Measurements from ENCODE around the gene TEX101. TPM values are rescaled to one million over a fixed set of nuclear protein-coding genes. Genes with fewer than 3 reads are reported as not detected.
"Not testable (repeated sequence)": the region's sequence is repeated elsewhere in the genome, so short reads cannot be mapped to it uniquely, and the experiment has no call there.

The TEX101 gene
- total RNA-seq, 1 experiment from 2014 or later, result not detected

DNA sequence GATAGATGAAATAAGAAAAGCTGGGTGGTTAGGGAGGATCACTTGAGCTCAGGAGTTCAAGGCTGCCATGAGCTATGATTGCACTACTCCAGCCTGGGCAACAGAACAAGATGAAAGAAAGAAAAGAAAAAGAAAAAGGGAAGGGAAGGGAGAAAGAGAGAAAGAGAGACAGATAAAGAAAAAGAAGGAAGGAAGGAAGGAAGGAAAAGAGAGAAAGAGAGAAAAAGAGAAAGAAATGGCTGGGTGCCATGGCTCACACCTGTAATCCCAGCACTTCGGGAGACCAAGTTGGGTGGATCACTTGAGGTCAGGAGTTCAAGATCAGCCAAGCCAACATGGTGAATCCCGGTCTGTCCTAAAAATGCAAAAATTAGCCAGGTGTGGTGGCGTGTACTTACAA, 21.1 kb downstream of the TEX101 start:
- no peak for TF ChIP-seq CTCF (conservative IDR thresholded peaks at IDR 0.05)
- H3K27ac ChIP-seq (ENCODE audit: insufficient read length, low read depth, low read length), result no peak overlapping the region
- no peak overlapping the region for H4K91ac ChIP-seq (ENCODE audit: insufficient read length, low read depth, low read length)
- no peak overlapping the region for H2BK15ac ChIP-seq (ENCODE audit: low read depth, low read length)
- Mint-ChIP-seq H3K9me3 (peaks cover 0 to 17% of the 10 kb centered on the region in 2 experiments), H3K27me3 (ENCODE audit: low read depth) (peaks cover 8% of the 10 kb centered on the region), H3K4me1 (no peaks in the 10 kb centered on the region), H3K4me3 (no peak overlapping the region), H3K27ac (no peak overlapping the region), H3K36me3 (ENCODE audit: insufficient read depth in 1 of 3, low read depth in 3 of 3) (no peaks in the 10 kb centered on the region)
- no peak overlapping the region for H3K4ac ChIP-seq (ENCODE audit: low read depth, low read length)
- H4K8ac ChIP-seq (replicated peaks; ENCODE audit: insufficient read length, low read depth, low read length), result no peak overlapping the region
- H3K18ac ChIP-seq (ENCODE audit: insufficient read length, low read depth, low read length), result no peak overlapping the region
- no peaks in the 10 kb centered on the region for H3K79me2 ChIP-seq (ENCODE audit: insufficient read depth, low read length)
- H2BK12ac ChIP-seq (ENCODE audit: insufficient read length, low read depth, low read length), result no peak overlapping the region
- no peaks in the 10 kb centered on the region for H3K9me3 ChIP-seq (ENCODE audit: control insufficient read depth, low read depth, low read length)
- no peaks in the 10 kb centered on the region for H4K20me1 ChIP-seq (ENCODE audit: control insufficient read depth, insufficient read depth, insufficient read length)
- no peak overlapping the region for H3K23ac ChIP-seq (ENCODE audit: insufficient read length, low read depth, low read length)
- no peak overlapping the region for H3K56ac ChIP-seq (ENCODE audit: insufficient read length, low read depth, low read length)
- H3K4me2 ChIP-seq (ENCODE audit: insufficient read depth, insufficient read length, low read length), result no peak overlapping the region
- H3K27me3 ChIP-seq (ENCODE audit: insufficient read depth, low read length), result no peaks in the 10 kb centered on the region
- WGBS (ENCODE audit: extremely low coverage, insufficient read length, low lambda C conversion rate), result no CpG with 5 or more reads among the region's 3 CpGs
- no peaks in the 10 kb centered on the region for H3K4me1 ChIP-seq (ENCODE audit: insufficient read depth, low read length)
- DNase-seq, result no peak
- H2AK5ac ChIP-seq (ENCODE audit: insufficient read length, low read length), result no peak overlapping the region
- H3T11ph ChIP-seq (ENCODE audit: low read length), result no peak overlapping the region
- H2BK5ac ChIP-seq (ENCODE audit: insufficient read length, low read length), result no peak overlapping the region
- H3K9ac ChIP-seq (ENCODE audit: extremely low read depth, insufficient read length, low read length), result no peak overlapping the region
- no peak overlapping the region for H3K14ac ChIP-seq (ENCODE audit: insufficient read depth, low read length)
- H3K23me2 ChIP-seq (ENCODE audit: insufficient read length, low read depth, low read length, poor library complexity, severe bottlenecking), result no peaks in the 10 kb centered on the region
- no peak overlapping the region for H2AFZ ChIP-seq (ENCODE audit: low read length)
- H2BK120ac ChIP-seq (ENCODE audit: low read depth, low read length, poor library complexity, severe bottlenecking), result no peak overlapping the region
- H2BK20ac ChIP-seq (ENCODE audit: low read depth, low read length, poor library complexity, severe bottlenecking), result no peak overlapping the region
- H4K5ac ChIP-seq (ENCODE audit: insufficient read length, low read depth, low read length), result no peak overlapping the region
- H3K79me1 ChIP-seq (ENCODE audit: insufficient read depth, low read depth, low read length, poor library complexity, severe bottlenecking), result no peaks in the 10 kb centered on the region

- not testable (repeated sequence) for H3K4me1 ChIP-seq (ENCODE audit: insufficient read depth, low read length); H3K27me3 ChIP-seq (ENCODE audit: insufficient read depth, low read length); H3K56ac ChIP-seq (ENCODE audit: insufficient read length, low read depth, low read length); H2BK15ac ChIP-seq (ENCODE audit: low read depth, low read length); H3K4me2 ChIP-seq (ENCODE audit: insufficient read depth, insufficient read length, low read length); H4K91ac ChIP-seq (ENCODE audit: insufficient read length, low read depth, low read length); H3K14ac ChIP-seq (ENCODE audit: insufficient read depth, low read length); H3K79me1 ChIP-seq (ENCODE audit: insufficient read depth, low read depth, low read length, poor library complexity, severe bottlenecking); H3K23ac ChIP-seq (ENCODE audit: insufficient read length, low read depth, low read length); H4K8ac ChIP-seq (replicated peaks; ENCODE audit: insufficient read length, low read depth, low read length); H3K79me2 ChIP-seq (ENCODE audit: insufficient read depth, low read length); H2AK5ac ChIP-seq (ENCODE audit: insufficient read length, low read length); H2BK120ac ChIP-seq (ENCODE audit: low read depth, low read length, poor library complexity, severe bottlenecking); H3K27ac Mint-ChIP-seq; H3K18ac ChIP-seq (ENCODE audit: insufficient read length, low read depth, low read length); H3K4me3 Mint-ChIP-seq; DNase-seq; H3K27ac ChIP-seq (ENCODE audit: insufficient read length, low read depth, low read length); H3K27me3 Mint-ChIP-seq (ENCODE audit: low read depth); H3K36me3 Mint-ChIP-seq (ENCODE audit: insufficient read depth in 1 of 3, low read depth in 3 of 3); H3T11ph ChIP-seq (ENCODE audit: low read length); H3K4me1 Mint-ChIP-seq; H3K9ac ChIP-seq (ENCODE audit: extremely low read depth, insufficient read length, low read length); H4K20me1 ChIP-seq (ENCODE audit: control insufficient read depth, insufficient read depth, insufficient read length); H2BK5ac ChIP-seq (ENCODE audit: insufficient read length, low read length); H2BK20ac ChIP-seq (ENCODE audit: low read depth, low read length, poor library complexity, severe bottlenecking); H3K4ac ChIP-seq (ENCODE audit: low read depth, low read length); H2AFZ ChIP-seq (ENCODE audit: low read length); H3K23me2 ChIP-seq (ENCODE audit: insufficient read length, low read depth, low read length, poor library complexity, severe bottlenecking); H4K5ac ChIP-seq (ENCODE audit: insufficient read length, low read depth, low read length); H3K9me3 ChIP-seq (ENCODE audit: control insufficient read depth, low read depth, low read length); H2BK12ac ChIP-seq (ENCODE audit: insufficient read length, low read depth, low read length)
- H3K9me3 Mint-ChIP-seq, result peaks cover 0 to 16% of the 10 kb centered on the region in 2 experiments
- no CpG with 5 or more reads among the region's 11 CpGs for WGBS (ENCODE audit: extremely low coverage, insufficient read length, low lambda C conversion rate)
Observed at GRCh38 chr19:43437284-43437683, 22.6 kb downstream of the TEX101 start.

All from H9 (cell line).